GM19240 (cell line): ENCODE data around the gene LNPEP.

Experiments
- DNase-seq: peaks from one replicate; pipeline ENCODE4 v3.0.0; 2011; ENCODE audit warnings: low spot score; ENCODE audit not compliant: insufficient read length

The LNPEP gene

GRCh38 chr5:96935559-96936430 is at the start of gene LNPEP:
TSS of gene LNPEP (plus strand) at chr5:96936080. CDS start at chr5:96936156, 76 bp downstream.
- no peak for DNase-seq

DNA sequence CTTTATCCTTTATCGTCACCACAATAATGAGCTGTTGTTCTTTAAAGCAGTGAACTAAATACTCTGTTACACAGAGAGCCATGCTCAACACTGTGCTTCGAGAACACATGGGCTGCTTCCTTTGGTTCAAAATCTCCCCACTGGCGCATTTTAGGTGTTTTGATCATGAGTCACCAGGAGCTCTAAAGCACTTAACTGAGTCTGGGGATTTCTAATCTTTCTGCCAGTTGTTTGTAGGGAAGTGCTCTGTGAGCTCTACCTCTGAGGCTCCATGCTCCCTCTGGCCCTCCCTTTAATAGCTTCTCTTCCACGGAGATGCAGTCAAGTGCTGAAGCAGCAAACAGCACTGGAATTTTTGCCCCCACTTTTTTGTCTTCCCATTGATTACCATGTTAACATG is 42.5 kb upstream of the LNPEP start:
- DNase-seq: no peak

DNA sequence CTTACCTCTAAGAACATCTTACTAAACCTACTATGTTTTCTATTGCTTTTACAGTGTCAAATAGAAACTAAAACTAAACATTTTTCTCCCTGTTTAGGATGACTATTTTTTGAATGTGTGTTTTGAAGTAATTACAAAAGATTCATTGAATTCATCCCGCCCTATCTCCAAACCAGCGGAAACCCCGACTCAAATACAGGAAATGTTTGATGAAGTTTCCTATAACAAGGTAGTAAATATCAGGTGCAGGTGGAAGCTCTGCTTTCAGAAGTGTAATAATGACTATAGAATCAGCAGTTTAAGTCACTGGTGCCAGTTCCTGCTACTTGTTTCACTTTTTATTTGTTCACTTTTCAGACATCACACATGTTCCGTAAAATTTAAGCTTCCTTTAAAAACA is 39.6 kb upstream of the LNPEP start:
- peak; percentile 18 for DNase-seq

DNA sequence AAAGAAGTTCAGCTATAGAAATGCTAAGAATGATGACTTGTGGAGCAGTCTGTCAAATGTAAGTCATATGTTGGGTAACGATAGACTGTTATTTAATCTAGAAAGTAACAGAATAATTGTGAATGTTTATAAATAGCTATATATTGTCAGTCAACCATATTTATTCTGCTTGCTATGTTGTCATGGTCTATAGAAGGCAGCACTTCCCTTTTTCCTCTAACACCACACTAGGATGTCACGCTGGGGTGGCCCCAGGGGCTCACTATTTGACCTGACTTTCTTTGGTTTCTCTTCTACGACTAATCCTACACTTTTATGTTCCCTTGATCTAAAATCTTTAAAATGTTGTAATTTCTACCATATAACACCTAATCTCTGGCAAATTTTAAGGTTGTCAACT is 39.1 kb upstream of the LNPEP start:
- peak; percentile 21 for DNase-seq

DNA sequence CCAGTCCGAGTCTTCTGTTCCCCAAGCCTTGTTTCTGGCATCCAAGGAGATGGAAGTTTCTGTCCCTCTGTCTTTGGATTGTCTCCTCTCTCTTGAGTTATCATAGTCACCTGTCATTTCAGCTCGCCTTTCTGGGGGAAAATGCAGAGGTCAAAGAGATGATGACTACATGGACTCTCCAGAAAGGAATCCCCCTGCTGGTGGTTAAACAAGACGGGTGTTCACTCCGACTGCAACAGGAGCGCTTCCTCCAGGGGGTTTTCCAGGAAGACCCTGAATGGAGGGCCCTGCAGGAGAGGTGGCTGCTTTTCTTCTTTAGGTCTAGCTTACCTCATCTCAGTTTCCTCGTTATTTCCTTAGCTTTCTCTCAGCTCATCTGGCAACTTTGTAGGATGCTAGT is 34.5 kb upstream of the LNPEP start:
- DNase-seq: no peak

DNA sequence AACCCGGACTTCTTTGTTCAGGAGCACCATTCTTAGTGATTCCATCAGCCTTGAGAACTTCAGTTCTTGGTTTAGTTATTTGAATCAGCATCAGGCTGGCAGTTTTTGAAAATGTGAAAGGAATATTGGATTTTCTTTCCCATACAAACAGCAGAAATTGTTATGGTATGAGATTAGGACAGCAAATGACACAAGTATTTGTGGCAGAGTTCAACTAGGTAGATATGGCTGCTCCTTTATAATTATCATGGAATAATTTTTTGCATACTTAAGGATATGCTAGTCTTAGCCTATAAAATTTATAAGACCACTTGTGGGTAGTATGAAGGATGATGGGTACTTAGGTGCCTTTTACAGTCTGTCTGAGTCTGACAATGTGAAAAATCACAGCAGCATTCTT is 34.0 kb upstream of the LNPEP start:
- no peak for DNase-seq

DNA sequence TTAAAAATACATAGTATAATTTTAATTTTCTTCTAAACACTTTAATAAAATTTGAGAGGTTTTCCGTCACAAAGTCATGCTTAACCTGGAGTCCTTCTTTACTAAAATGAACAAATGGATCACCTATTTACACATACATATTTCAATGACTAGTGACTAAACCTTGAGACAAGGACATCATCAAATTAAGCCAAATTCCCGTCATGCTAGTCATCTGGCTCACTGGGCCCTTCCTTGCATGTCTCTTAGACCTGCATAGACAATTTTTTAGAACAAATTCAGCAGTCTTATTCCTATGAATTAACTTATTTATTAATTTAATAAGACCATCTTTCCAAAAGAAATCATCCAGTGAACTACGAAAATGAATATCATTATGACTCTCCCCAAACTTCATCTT is 33.0 kb upstream of the LNPEP start:
- no peak for DNase-seq

DNA sequence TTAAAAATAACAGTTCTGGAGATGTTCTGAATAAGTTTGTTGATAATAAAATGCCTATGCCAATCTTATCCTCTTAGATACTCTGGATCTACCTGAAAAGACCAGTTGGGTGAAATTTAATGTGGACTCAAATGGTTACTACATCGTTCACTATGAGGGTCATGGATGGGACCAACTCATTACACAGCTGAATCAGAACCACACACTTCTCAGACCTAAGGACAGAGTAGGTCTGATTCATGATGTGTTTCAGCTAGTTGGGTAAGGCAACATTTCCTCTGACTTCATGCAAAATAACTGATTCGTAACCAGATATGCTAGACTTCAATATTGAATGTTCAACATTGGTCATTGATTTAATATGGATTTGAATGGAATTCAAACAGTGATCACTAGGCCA is 32.6 kb upstream of the LNPEP start:
- no peak for DNase-seq

GRCh38 chr5:96904054-96904931 is 31.6 kb upstream of the LNPEP start:
- DNase-seq: no peak

DNA sequence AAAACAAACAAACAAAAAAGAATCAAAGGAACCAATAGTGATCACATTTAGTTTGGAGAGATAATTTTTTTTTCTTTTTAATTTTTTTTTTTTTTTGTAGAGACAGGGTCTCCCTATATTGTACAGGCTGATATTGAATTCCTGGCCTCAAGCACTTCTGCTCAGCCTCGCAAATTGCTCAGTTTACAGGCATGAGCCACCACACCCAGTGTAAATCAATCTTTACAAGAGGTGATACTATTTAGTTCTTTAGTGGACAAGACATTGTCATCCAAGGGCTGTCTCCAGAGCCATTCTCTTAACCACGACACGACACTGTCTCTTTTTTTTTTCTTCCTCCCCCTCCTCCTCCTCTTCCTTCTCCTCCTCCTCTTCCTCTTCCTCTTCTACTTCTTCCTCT is 30.0 kb upstream of the LNPEP start:
- DNase-seq: no peak

DNA sequence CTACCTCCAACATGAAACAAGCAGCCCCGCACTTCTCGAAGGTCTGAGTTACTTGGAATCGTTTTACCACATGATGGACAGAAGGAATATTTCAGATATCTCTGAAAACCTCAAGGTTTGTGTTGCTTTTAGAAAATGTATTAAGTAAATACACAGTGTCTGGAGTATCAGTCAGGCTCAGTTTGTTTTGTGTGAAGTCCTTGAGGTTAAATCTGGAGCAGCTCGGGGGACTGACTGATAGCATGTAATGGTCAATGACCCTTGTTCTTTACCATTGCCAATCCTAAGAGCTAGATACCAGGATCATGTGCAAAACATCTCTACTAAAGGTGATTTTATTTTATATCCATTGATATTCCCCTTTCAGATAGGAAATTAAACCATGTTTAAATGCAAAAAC is 26.9 kb upstream of the LNPEP start:
- no peak for DNase-seq

DNA sequence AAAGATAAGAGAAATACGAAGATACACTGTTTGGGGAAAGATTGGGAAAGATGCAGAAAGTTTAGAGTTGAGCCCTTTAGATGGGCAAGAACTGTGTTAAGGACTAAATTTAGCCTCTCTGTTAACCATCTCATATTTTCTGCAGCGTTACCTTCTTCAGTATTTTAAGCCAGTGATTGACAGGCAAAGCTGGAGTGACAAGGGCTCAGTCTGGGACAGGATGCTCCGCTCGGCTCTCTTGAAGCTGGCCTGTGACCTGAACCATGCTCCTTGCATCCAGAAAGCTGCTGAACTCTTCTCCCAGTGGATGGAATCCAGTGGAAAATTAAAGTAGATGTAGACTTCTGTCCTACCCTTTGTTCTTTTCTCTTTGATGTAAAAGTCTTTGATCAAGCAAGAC is 26.4 kb upstream of the LNPEP start:
- no peak for DNase-seq

- DNase-seq: no peak
Measured at GRCh38 chr5:96911139-96911538, 24.7 kb upstream of the LNPEP start.

- DNase-seq: no peak
Measured at GRCh38 chr5:96913233-96913632, 22.6 kb upstream of the LNPEP start.

DNA sequence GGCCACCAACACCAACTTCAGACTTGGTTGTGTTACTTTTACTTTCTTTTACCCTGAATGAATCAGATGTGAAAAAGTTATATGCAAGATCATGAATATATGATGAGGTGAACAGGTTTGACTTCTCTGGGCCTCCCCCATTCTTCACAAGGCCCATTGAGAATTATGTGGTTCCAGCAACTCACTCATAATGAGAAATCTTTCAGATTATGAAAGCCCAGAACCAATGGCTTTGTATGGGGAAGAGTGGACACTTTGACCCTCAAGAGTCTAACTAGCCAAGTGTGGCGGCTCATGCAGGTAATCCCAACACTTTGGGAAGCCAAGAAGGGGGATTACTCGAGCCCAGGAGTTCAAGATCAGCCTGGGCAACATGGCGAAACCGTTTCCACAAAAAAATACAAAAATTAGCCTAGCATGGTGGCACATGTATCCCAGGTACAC is 16.1 kb upstream of the LNPEP start:
- DNase-seq: no peak

DNA sequence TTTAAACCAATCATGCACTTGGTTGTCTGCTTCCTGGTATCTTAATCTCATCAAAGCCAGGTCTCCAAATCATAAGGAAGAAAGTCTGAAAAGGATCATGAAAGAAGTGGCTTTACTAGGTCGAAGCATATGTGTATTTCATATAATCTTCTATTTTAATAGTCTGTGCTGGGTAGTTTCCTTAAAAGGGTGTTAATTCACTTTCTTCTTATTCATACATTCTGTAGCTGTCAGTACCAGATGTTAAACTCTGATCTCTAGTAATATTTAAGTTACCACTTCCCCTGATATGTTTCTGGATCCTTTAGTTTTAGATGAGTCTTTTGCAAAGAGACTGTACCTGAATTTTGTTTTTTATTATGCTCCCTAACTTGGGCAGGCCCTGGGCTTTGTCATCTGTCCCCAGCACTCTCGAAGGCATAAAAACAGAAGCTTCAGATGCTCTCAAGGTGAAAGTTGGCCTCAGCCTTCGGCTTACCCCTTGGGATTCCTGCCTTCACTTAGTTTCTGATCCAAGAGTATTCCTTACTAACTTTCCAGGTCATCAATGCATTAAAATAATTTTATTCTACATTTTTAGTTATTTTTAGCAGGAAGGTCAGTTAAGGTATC is 15.0 kb upstream of the LNPEP start:
- DNase-seq: no peak

DNA sequence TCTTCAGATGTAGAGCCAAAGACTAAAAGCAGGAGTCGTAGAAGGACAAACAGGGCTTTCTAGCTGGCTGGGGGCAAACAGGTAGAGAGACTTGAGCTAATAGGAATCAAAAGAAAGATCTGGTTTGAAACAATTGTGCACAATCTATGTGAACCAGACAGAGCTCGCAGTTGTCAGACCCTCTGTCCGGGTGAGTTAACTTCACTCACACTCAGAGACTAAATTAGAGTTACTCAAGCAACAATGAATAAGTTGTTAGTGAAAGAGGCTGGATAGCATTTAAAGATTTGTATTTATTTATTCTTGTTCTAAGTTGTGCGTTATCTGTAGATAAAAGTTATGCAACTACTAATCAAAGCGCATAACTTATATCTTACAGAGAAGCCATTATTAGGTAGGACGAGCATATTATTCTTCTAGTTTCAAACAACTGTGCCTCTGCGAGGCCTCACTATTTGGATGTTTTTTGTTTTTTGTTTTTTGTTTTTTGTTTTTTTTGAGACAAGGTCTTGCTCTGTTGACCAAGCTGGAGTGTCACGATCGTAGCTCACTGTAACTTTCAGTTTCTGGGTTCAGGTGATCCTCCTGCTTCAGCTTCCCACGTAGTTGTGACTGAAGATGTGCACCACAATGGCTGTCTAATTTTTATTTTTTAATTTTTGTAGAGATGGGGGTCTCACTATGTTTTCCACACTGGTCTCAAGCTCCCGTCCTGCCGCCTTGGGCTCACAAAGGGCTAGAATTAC is 13.2 kb upstream of the LNPEP start:
- no peak for DNase-seq

DNA sequence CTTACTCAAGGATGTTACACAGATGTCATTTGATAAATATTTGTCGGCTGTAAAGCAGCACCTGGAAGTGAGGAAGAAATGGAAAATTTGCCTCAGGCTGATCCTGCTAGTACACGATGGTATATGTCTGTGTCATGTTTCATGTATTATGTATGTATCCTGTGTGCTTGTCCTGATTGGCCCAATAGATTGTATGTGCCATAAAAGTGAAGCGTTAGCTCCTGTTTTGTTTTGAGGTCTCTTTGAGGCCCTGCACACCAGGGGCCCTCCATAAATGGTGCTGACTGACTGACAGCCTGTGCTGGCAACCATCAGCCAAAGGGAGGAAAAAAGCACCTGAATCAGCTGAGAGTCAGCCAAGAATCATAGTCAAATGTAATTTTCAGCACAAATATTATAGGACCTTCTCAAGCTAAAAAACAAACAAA is 11.8 kb upstream of the LNPEP start:
- DNase-seq: no peak

DNA sequence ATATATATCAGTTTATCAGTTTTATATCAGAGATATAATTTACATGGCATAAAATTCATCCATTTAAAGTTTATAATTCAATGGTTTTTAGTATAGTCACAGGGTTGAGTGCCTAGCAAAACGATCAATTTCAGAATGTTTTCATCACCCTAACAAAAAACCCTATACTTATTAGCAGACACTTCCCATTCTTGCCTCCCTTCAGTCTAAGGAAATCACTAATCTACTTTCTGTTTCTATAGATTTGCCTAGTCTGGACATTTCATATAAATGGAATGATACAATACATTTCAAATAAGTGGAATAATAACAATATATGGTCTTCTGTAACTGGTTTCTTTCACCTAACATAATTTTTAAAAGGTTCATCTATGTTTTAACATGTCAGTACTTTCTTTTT is 9.6 kb upstream of the LNPEP start:
- DNase-seq: no peak

DNA sequence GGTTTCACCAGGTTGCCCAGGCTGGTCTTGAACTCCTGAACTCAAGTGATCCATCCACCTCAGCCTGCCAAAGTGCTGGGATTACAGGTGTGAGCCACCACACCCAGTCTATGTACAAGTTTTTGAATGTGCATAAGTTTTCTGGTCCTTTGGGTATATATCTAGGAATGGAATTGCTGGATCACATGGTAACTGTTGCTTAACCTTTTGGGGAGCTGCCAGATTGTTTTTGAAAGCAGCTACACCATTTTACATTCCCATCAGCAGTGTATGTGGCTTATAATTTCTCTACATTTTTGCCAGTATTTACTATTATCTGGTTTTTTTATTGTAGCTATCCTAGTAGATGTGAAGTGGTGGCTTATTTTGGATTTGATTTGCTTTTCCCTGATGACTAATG is 8.9 kb upstream of the LNPEP start:
- no peak for DNase-seq
